GM12891 (cell line): ENCODE data around the gene PHETA1.

Experiments
- PAX5 ChIP-seq: IDR thresholded peaks from 2 replicates; pipeline ENCODE4 v1.6.1; 2011; ENCODE audit warnings: low read length, moderate library complexity, mild to moderate bottlenecking; ENCODE audit not compliant: insufficient read depth, severe bottlenecking
- POLR2A ChIP-seq: IDR thresholded peaks from 2 replicates; pipeline ENCODE4 v1.6.1; 2011; ENCODE audit warnings: low read depth, low read length, control low read depth
- POLR2AphosphoS5 ChIP-seq: IDR thresholded peaks from 2 replicates; pipeline ENCODE4 v1.6.1; 2011; ENCODE audit warnings: low read depth, low read length, control low read depth
- POU2F2 ChIP-seq: IDR thresholded peaks from 2 replicates; pipeline ENCODE4 v1.6.1; 2011; ENCODE audit warnings: low read depth, mild to moderate bottlenecking, control low read depth, low read length, moderate library complexity
- SPI1 ChIP-seq: IDR thresholded peaks from 2 replicates; pipeline ENCODE4 v1.6.1; 2011; ENCODE audit warnings: low read depth, low read length, control low read depth
- TAF1 ChIP-seq: IDR thresholded peaks from 2 replicates; pipeline ENCODE4 v1.6.1; 2011; ENCODE audit warnings: low read depth, low read length, control low read depth

GRCh38 chr12:111393700-111394300 is 24.9 kb upstream of the PHETA1 start:
- TF ChIP-seq POLR2A (no peak), POLR2AphosphoS5 (no peak), SPI1 (no peak), TAF1 (no peak), POU2F2 (no peak), PAX5 (no peak)
